Measurements from ENCODE around the gene CYBB. TPM values are rescaled to one million over a fixed set of nuclear protein-coding genes. Genes with fewer than 3 reads are reported as not detected.

Gene CYBB
- total RNA-seq, 1 donor from 2014 or later: 20.4 TPM

DNA sequence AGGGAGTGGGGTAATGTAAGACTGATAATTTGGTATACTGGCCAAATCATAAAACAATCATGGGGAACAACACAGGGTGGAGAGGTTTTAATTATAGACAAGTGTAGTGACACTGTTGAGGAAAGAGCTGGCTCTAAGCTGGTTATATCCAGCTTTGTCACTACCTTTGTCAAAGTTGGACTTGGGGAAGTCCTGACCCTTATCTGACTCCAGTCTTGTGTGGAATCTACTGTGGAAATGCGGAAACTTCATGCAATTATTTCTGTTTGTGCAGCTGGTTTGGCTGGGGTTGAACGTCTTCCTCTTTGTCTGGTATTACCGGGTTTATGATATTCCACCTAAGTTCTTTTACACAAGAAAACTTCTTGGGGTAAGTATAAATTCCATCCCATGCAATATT lies 2.0 kb downstream of the CYBB start:
- ATAC-seq (no peak), DNase-seq (no peak)
- intact Hi-C loops (cut with micrococcal nuclease): no loop called here

DNA sequence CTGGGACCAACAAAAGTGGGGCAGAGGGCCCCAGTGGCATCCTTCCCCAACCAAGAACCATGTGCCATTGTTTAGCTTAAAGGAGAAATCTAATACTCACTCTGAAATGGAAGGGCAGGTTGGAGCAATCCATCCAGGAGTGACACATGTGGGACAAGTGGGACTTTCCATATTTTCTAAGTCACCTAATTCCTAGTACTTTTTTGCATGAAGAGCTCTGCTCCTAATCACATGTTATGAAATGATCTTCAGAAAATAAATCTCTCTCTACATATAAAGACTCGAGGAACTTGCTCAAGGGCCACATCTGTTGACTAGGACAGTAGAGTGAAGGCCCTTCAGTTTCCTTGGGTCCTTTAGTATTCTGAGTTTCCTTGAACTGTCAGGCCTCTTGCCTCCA lies 2.5 kb downstream of the CYBB start:
- intact Hi-C loops (cut with micrococcal nuclease): no loop called here
- DNase-seq: no peak
- ATAC-seq: no peak

- no peak for ATAC-seq
- peak; percentile 16 for DNase-seq
- intact Hi-C loops (cut with micrococcal nuclease): no loop called here
These were observed 3.4 kb downstream of the CYBB start for GRCh38 chrX:37783305-37783704.

- DNase-seq: no peak
- no peak for ATAC-seq
- intact Hi-C loops (cut with micrococcal nuclease): no loop called here
These were observed 5.7 kb downstream of the CYBB start for GRCh38 chrX:37785569-37785968.

GRCh38 chrX:37786624-37787422 lies 7.0 kb downstream of the CYBB start:
- DNase-seq: no peak
- intact Hi-C loops (cut with micrococcal nuclease): no loop called here
- no peak for ATAC-seq

- ATAC-seq (peak; percentile 20), DNase-seq (no peak)
- intact Hi-C loops (cut with micrococcal nuclease): no loop called here
These were observed 7.6 kb downstream of the CYBB start for GRCh38 chrX:37787423-37787869.

- no peak for DNase-seq
- intact Hi-C loops (cut with micrococcal nuclease): no loop called here
- no peak for ATAC-seq
These were observed 16.5 kb downstream of the CYBB start for GRCh38 chrX:37796310-37796709.

GRCh38 chrX:37796805-37797204 lies 16.9 kb downstream of the CYBB start:
- no peak for DNase-seq
- ATAC-seq: peak; percentile 66
- intact Hi-C loops (cut with micrococcal nuclease): no loop called here

- DNase-seq (no peak), ATAC-seq (no peak)
- intact Hi-C loops (cut with micrococcal nuclease): no loop called here
These were observed 20.1 kb downstream of the CYBB start for GRCh38 chrX:37799936-37800335.

DNA sequence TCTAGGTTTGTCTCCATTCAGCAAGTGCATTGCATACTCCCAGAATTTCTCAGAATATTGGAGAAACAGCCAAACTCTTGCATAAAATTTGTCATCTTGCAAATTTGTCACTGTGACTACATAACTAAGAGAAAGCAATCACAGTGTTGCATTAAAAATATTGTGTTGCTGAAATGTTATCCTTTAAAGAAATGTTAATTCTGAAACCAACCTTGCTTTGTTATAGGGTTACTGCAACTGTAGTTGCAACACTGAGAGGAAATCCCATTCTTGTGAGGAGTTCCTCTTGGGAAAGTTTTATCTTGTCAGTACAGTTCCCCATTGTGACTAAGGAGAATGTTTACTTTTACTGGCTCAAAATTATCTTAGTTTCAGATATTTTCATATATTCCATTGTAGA lies 20.9 kb downstream of the CYBB start:
- DNase-seq (no peak), ATAC-seq (no peak)
- intact Hi-C loops (cut with micrococcal nuclease): no loop called here

DNA sequence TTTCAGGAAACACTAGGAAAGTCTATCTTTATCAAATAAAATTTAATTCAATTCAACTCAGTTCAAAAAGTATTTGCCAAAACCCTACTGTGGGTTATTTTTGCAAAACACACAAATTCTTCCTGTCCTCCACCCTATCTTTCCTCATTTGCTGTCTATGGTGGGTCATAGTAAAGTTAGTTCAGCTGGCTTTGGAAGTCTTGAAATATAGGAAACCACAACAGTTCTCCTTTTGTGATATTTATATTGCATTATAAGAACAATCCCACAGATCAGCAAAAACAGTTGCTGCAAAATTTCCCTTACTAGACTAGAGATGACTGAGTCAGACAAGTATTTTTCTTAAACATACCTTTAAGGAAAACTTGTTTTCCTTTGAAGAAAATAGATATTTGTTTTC lies 22.2 kb downstream of the CYBB start:
- no peak for DNase-seq
- ATAC-seq: peak; percentile 20
- intact Hi-C loops (cut with micrococcal nuclease): no loop called here

DNA sequence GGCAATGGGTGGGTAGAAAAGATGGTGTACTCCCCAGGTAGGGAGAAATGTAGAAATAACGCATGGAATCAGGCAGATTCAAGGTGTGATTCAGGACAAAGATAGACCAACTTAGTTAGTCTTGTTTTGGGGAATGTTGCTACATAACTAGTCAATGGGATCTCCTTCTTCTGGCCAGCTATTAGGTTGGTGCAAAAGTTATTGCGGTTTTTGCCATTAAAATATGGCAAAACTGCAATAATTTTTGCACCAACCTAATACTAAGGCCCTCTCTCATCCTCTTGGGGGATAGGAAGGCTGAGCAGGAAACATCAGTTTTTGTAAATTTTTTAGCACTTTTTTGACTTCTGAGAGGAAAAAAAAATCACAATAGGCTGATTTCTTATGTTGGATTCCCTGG lies 23.2 kb downstream of the CYBB start:
- no peak for DNase-seq
- ATAC-seq: no peak
- intact Hi-C loops (cut with micrococcal nuclease): no loop called here

DNA sequence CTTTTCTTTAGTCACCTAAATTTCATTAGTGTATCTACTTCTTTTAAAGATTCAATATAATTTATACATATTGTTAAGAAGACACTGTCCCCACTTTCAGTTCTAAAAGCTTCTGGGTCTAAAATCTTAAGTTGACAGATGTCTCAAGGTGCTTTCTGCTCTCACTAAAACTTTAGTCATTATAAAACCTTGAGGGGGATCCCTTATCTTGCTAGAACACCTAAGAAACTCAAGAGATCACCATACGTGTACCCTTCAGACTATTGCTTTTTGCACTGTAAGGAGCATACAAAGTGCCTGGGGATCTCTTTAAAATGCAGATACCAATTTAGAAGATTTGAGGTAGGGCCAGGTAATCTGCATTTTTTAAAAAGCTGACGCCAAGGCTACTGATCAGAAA lies 30.1 kb downstream of the CYBB start:
- intact Hi-C loops (cut with micrococcal nuclease): no loop called here
- DNase-seq: no peak
- ATAC-seq: no peak

- ATAC-seq: no peak
- intact Hi-C loops (cut with micrococcal nuclease): no loop called here
These were observed 32.3 kb downstream of the CYBB start for GRCh38 chrX:37812110-37812509.

GRCh38 chrX:37813570-37813969 lies 33.7 kb downstream of the CYBB start:
- DNase-seq: no peak
- intact Hi-C loops (cut with micrococcal nuclease): no loop called here
- ATAC-seq: no peak

More at GRCh38 chrX:37812110-37812509, 32.3 kb downstream of the CYBB start:
- DNase-seq: no peak

DNA sequence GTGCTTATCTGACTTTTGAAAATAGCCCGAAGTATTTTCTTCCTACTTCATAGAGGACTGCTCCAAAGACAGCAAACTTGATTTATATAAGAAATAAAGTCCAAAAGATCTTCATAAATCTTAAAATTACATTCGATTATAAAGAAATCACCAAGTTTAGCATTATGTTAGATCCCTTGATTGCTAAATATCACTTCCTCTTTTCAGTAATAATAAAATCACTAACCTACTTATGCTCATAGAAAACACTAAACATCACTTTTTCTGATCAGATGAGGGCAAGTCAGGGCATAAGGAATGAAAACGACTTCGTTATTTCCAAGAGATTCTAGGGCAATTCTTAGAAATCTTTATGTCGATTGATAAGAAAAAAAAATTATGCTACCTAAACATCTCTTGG lies 35.5 kb downstream of the CYBB start:
- intact Hi-C loops (cut with micrococcal nuclease): no loop called here
- ATAC-seq (no peak), DNase-seq (no peak)

GRCh38 chrX:37816766-37817165 lies 36.9 kb downstream of the CYBB start:
- DNase-seq: no peak
- intact Hi-C loops (cut with micrococcal nuclease): no loop called here
- ATAC-seq: no peak

DNA sequence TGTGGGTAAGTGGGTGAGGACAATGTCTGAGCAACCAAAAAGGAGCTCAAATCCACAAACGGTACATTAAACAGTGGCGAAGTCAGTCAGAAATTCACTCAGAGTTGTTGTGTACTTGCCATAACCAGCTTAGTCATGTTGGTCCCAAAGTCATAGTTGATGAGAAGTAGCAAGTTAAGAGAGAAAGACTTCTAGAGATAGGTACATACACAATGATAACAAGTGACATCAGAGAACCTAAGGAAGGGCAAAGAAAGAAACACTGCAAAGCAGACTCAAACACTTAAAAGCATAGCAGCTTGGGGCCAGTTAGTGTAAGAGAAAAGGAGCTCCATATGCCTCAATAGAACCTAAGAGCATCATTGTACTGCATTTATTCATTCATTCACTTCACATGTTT lies 37.3 kb downstream of the CYBB start:
- intact Hi-C loops (cut with micrococcal nuclease): no loop called here
- ATAC-seq: no peak
- no peak for DNase-seq

- no peak for DNase-seq
- intact Hi-C loops (cut with micrococcal nuclease): no loop called here
- ATAC-seq: no peak
These were observed 37.7 kb downstream of the CYBB start for GRCh38 chrX:37817579-37817978.

DNA sequence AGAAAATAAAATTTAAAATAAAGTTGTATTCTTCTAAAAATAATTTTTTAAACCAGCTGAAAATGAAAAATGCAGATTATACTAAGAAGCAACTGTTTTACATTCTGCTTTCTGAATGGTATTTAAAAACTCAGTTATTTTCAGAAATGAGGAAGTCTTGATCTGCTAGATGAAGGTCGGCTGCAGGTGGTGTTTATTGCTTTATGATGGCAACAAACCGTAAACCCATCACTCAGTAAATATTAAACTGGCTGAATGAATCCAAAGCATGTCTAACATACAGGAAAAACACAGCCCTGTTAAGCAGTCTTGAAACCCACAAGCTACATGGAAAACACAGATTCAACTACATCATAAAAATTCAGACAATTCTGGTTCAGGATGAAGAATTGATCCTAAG lies 38.2 kb downstream of the CYBB start:
- intact Hi-C loops (cut with micrococcal nuclease): no loop called here
- ATAC-seq: no peak
- DNase-seq: no peak

- intact Hi-C loops (cut with micrococcal nuclease): loop anchor here (10.0 kb wide), 1 partner anchor 76 kb away; no protein-coding TSS in a partner anchor
- ATAC-seq: no peak
- DNase-seq: no peak
These were observed 40.8 kb downstream of the CYBB start for GRCh38 chrX:37820646-37821045.

All from left ventricle myocardium superior (tissue), 1 donor.